Epithelial cell of esophagus (primary cell): ENCODE data around the gene GPR17.

ENCODE experiments used
- DNase-seq: peaks from one replicate; pipeline ENCODE4 v3.0.0; 2010; ENCODE audit warnings: low read depth
- H3K4me3 ChIP-seq: 2 replicates; pipeline ENCODE4 v1.5.1; 2011; ENCODE audit warnings: mild to moderate bottlenecking, low read length, control low read depth
- TF ChIP-seq, protein P1 (sequence below): IDR thresholded peaks from 2 replicates; pipeline ENCODE4 v1.5.1; 2011; ENCODE audit warnings: low read depth, mild to moderate bottlenecking, low read length, control low read depth, inconsistent platforms; ENCODE audit not compliant: insufficient read depth; ENCODE audit errors: missing control alignments

GPR17 gene

DNA sequence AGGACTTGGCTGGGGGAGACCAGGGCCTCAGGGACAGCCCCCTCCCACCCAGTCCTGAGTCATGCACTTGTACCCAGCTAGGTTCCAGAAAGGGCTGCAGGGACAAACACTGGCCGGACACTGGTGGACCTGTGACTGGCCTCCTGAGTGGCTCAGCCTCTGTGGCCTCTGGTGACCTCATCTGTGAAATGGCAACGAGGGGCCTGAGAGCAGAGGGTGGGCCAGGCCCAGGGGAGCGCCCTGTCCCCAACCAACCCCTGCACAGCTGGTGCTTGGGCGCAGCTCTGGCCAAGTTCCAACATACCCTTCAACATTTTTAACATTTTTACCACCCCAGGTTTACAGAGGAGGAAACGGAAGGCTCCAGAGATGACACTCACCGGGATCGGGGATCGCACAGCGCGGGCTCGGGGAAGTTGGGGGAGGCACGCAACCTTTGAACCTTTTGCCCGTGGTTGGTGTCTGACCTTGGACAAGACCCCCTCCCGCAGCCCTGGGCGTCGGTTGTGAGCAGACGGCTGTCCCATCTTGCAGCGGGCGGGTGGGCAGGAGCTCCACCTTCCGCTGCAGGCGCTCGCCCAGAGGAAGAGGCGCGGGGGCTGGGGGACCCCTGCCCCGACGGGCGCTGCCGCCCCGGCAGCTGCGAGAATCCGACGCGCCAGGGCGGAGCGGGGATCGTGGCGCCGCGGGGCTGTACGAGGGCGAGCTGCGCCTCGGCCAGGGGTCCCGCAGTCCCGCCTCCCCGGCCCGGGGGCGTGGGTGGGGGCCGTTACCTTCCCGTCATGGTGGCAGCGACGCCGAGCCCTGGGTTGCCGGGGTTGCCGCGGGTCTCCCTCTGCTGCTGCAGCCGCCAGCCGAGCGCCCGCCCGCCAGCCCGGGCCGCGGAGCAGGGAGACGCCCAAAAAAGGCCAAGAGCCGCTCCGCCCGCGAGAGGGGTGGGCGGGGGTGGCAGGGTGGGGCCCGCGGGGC is 28.6 kb downstream of the GPR17 start:
- TF ChIP-seq, protein P1, sequence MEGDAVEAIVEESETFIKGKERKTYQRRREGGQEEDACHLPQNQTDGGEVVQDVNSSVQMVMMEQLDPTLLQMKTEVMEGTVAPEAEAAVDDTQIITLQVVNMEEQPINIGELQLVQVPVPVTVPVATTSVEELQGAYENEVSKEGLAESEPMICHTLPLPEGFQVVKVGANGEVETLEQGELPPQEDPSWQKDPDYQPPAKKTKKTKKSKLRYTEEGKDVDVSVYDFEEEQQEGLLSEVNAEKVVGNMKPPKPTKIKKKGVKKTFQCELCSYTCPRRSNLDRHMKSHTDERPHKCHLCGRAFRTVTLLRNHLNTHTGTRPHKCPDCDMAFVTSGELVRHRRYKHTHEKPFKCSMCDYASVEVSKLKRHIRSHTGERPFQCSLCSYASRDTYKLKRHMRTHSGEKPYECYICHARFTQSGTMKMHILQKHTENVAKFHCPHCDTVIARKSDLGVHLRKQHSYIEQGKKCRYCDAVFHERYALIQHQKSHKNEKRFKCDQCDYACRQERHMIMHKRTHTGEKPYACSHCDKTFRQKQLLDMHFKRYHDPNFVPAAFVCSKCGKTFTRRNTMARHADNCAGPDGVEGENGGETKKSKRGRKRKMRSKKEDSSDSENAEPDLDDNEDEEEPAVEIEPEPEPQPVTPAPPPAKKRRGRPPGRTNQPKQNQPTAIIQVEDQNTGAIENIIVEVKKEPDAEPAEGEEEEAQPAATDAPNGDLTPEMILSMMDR, result no peak
- DNase-seq, result no peak
- no peak overlapping the region for H3K4me3 ChIP-seq

DNA sequence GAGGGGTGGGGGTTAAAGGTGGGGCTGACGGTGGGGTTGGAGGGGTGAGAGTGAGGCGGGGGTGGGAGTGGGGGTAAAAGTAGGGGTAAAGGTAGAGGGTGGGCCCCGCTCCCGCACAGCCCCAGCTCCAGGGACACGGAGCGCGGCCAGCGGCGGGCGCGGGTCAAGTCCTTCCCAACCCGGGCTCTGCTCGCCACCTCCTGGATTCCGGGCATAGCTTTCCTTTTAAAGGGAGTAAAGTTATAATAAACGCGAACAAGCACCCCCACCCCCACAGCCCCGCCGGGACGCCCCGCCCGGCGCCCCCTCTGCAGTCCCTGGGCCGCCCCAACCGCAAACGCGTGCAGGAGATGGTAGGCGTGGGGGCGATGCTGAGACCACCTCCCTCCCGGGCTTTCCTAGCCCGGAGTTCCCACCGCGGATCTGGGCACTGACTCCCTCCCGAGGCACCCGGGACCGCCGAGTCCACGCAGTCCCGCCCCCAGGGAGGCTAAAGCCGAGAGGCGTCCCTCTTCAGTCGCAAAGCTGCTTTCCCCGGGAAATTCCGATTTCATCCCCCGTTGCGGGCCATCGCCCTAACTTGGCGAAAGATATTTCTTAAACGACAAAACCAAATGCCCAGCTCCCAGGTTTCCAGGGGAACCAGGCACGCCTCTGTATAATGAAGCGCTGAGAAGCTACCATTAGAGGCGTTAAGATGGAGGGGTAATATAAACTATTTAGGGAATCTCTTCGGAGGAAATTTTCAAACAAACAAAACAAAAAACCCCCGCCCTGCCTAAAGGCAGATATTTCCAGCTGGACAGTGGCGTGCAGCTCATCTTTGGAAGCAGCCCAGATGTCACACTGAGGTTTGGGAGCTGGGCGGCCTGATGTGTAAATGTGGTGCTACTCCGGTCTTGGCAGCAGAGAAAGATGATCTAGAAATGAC is 29.6 kb downstream of the GPR17 start, which contains the start of gene LIMS2:
LIMS2 (minus strand) TSS at position 200 of the 931 bp plus-strand sequence. CDS start 506 bp downstream, outside the sequence.
- DNase-seq, result no peak
- TF ChIP-seq, protein P1, result no peak
- no peak within 1 kb of the TSS for H3K4me3 ChIP-seq

DNA sequence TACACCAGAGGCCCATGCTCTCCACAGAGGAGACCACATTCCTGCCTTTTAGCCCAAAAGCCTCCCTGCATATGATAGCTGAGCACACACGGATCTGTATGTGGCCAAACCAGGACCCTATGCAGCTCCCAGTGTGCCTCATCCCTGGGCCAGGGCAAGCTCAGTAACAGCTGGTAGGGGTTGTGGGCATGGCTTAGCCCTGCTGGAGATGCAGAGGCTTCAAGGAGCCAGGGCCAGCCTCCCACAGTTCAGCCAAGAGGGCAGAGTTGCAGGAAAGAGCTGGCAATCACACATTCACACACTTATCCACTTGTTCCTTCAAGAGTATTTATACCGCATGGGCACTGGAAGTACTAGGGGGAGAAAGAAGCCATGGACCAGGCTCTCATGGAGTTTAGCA is 31.0 kb downstream of the GPR17 start:
- TF ChIP-seq, protein P1, result no peak
- no peak for DNase-seq
- H3K4me3 ChIP-seq, result no peak overlapping the region

DNA sequence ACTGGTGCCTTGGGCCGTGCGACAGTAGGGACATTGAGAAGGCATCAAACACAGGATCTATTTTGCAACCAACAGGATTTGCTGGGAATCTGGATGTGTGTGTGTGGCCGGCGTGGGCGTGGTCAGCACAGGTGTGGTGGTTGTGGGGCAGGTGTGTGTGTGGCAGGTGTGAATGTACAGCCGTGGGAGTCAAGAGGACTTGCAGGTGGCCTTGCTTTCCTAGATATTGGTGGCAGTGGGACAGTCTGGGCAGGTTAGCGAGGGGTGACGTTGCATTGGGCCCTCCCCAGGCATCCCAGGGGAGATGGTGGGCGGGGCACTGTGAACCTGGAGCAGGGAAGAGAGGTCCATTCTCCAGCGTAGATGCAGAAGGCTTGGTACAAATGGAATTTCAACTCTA is 32.6 kb downstream of the GPR17 start:
- no peak overlapping the region for H3K4me3 ChIP-seq
- TF ChIP-seq, protein P1, result no peak
- no peak for DNase-seq

DNA sequence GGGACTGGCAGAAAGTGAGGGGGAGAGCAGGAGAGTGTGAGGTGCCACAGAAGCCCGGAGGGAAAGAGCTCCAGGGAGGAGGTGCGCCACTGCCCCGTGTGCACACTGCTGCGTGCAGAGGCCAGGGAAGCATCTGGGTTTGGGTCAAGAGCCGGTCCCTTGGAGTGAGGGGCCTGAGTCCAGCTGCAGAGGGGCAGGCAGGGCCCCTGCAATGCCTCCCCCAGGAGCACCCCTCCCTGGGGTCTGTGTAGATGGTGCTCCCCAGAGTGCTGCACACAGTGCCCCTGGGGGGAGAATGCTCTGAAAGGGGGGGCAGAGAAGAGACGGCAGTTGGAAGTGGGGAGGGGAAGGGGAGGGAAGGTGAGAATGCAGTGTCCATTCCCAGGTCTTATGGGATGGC is 33.0 kb downstream of the GPR17 start:
- no peak for DNase-seq
- TF ChIP-seq, protein P1, result no peak
- no peak overlapping the region for H3K4me3 ChIP-seq

DNA sequence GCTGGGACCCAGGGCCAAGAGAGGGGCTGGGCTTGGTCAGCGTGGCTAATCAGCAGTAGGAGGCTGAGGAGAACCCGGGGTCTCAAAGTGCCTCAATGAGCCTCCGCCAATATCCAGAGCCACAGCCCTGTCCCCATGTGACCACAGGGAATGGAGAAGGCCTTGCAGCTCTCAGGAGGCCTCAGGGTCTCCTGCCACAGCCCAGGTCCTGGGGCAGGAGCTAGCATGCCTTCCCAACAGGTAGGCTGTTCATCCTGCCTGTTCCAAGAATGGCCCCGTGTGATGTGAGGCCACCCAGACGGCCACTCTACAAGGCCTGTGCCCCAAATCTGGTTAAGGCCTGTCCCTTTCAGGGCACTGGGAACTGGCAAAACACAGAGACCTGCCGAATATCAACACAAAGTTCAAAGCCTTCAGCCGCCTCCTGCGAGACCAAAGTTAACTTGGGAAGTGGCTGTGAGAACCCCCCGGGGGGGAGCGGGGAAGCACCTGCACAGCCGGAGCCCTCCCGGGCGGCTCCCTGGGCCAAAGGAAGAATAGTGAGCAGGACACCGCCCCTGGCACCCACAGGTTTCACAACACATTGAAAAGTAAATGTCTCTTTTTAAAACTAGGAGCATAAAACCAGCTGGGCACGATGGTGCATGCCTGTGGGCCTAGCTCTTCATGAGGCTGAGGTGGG is 33.9 kb downstream of the GPR17 start:
- H3K4me3 ChIP-seq, result no peak overlapping the region
- no peak for DNase-seq
- TF ChIP-seq, protein P1, result no peak
